Nephron progenitor cell (in vitro differentiated cells): Measurements from ENCODE around the gene TEX13B.

Source experiments
- DNase-seq: peaks from one replicate; pipeline ENCODE4 v3.0.0; 2021
- H3K27ac Mint-ChIP-seq: 2 replicates; pipeline ENCODE4 v1.8.0; 2021; ENCODE audit warnings: mild to moderate bottlenecking, moderate library complexity, mixed read lengths
- H3K27me3 Mint-ChIP-seq: 2 replicates; pipeline ENCODE4 v1.8.0; 2021; ENCODE audit warnings: mild to moderate bottlenecking, low read depth, mixed read lengths; ENCODE audit not compliant: poor library complexity
- H3K36me3 Mint-ChIP-seq: 2 replicates; pipeline ENCODE4 v1.8.0; 2021; ENCODE audit warnings: low read depth, mixed read lengths
- H3K4me1 Mint-ChIP-seq: 2 replicates; pipeline ENCODE4 v1.8.0; 2021; ENCODE audit warnings: mixed read lengths
- H3K4me3 Mint-ChIP-seq: 2 replicates; pipeline ENCODE4 v1.8.0; 2021; ENCODE audit warnings: mild to moderate bottlenecking, moderate library complexity, mixed read lengths
- H3K9me3 Mint-ChIP-seq: 2 replicates; pipeline ENCODE4 v1.8.0; 2021; ENCODE audit warnings: mild to moderate bottlenecking, moderate library complexity, mixed read lengths
- TF ChIP-seq, protein P1 (sequence below): fragments of 200-600 bp; sonication (generic); IDR thresholded peaks from 2 replicates; pipeline ENCODE4 v1.5.0; 2021; ENCODE audit warnings: antibody characterized with exemption

TEX13B gene, protein sequence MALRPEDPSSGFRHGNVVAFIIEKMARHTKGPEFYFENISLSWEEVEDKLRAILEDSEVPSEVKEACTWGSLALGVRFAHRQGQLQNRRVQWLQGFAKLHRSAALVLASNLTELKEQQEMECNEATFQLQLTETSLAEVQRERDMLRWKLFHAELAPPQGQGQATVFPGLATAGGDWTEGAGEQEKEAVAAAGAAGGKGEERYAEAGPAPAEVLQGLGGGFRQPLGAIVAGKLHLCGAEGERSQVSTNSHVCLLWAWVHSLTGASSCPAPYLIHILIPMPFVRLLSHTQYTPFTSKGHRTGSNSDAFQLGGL

DNA sequence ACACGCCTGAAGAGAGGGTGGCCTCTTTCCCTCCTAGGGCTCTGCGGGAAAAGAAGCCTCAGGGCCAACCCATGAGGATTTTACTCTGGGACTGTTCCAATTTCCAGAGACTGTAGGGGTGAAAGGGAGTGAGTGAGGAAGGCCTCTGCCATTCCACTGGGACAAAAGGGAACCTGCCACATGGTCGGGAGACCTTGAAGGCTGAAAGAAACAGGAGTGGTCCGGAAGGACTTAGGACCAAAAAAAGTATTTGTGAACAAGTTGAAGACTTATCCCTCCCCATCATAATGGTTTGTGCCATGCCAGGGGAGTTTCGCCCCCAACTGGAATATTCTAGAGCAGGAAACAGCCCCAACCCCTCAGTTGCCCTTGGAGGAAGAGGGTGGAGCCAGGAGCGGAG lies at the start of gene TEX13B:
Gene TEX13B, minus strand, starts transcription at position 15 of the 400 bp plus-strand sequence. CDS start 243 bp downstream, outside the sequence.
- H3K9me3 Mint-ChIP-seq: peaks cover 22% of the 10 kb centered on the region
- H3K36me3 Mint-ChIP-seq: no peaks in the 10 kb centered on the region
- no peak within 1 kb of the TSS for H3K27ac Mint-ChIP-seq
- H3K4me1 Mint-ChIP-seq: peaks cover 6% of the 10 kb centered on the region
- no peaks in the 10 kb centered on the region for H3K27me3 Mint-ChIP-seq
- no peak for DNase-seq
- H3K4me3 Mint-ChIP-seq: no peak within 1 kb of the TSS
- TF ChIP-seq, protein P1, sequence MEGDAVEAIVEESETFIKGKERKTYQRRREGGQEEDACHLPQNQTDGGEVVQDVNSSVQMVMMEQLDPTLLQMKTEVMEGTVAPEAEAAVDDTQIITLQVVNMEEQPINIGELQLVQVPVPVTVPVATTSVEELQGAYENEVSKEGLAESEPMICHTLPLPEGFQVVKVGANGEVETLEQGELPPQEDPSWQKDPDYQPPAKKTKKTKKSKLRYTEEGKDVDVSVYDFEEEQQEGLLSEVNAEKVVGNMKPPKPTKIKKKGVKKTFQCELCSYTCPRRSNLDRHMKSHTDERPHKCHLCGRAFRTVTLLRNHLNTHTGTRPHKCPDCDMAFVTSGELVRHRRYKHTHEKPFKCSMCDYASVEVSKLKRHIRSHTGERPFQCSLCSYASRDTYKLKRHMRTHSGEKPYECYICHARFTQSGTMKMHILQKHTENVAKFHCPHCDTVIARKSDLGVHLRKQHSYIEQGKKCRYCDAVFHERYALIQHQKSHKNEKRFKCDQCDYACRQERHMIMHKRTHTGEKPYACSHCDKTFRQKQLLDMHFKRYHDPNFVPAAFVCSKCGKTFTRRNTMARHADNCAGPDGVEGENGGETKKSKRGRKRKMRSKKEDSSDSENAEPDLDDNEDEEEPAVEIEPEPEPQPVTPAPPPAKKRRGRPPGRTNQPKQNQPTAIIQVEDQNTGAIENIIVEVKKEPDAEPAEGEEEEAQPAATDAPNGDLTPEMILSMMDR: no peak

DNA sequence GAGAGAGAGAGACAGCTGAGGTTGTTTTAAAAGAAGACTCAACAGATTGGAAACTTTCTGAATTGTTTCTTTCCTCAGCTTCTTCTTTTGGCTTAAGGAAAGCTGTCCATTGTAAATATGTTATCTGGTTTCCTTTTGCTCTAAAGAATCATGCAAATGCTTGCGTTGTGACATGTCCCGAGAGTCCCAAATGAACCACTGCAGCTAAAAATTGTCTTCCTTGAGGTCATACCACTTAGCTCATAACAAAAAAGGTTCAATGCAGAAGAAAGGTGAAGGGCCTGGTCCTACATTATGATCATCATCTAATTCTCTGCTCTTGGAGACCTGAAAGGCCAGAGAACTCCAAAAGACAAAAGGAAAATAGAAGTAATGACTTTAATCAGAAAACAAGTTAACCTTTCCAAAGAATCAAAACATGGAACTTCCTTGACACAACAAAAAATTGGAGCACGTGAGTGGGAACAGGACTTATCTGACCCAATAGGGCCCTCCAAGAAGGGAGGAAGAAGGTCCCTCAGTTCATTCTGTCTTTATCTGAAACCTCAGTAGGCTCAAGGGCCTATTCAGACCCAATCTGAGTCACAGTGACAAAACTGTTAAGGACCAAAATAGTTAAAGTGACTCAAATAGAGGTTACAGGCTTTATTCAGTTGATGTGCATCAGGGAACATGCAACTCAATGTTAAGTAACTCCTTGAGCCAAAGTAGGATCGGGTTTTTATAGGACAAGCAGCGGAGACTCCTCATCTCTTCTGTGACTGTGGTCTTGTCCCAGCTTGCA lies 48.0 kb upstream of the TEX13B start:
- TF ChIP-seq, protein P1: no peak
- Mint-ChIP-seq H3K27me3 (peaks cover 3% of the 10 kb centered on the region), H3K27ac (no peak overlapping the region), H3K4me1 (no peaks in the 10 kb centered on the region), H3K4me3 (no peak overlapping the region), H3K36me3 (no peaks in the 10 kb centered on the region), H3K9me3 (no peaks in the 10 kb centered on the region)
- no peak for DNase-seq

DNA sequence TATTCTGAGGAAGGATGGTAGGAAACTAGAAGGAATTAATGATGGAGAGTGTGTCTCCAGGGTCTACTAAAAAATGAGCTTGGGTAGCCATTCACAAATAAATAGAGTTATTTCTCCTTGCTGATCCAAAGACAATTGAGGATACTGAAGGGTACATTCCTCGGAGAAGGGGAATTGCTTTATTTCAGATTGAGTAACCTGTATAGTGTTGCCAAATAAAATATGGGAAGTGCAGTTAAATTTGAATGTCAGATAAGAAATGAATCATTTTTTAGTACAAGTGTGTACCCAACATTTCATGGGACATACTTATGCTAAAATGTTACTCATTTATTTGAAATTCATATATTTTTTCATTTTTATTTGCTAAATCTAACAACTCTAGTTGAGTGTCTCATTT lies 46.7 kb upstream of the TEX13B start:
- Mint-ChIP-seq H3K4me1 (no peaks in the 10 kb centered on the region), H3K9me3 (no peaks in the 10 kb centered on the region), H3K27me3 (peaks cover 3% of the 10 kb centered on the region), H3K27ac (no peak overlapping the region), H3K4me3 (no peak overlapping the region), H3K36me3 (no peaks in the 10 kb centered on the region)
- TF ChIP-seq, protein P1: no peak
- no peak for DNase-seq

DNA sequence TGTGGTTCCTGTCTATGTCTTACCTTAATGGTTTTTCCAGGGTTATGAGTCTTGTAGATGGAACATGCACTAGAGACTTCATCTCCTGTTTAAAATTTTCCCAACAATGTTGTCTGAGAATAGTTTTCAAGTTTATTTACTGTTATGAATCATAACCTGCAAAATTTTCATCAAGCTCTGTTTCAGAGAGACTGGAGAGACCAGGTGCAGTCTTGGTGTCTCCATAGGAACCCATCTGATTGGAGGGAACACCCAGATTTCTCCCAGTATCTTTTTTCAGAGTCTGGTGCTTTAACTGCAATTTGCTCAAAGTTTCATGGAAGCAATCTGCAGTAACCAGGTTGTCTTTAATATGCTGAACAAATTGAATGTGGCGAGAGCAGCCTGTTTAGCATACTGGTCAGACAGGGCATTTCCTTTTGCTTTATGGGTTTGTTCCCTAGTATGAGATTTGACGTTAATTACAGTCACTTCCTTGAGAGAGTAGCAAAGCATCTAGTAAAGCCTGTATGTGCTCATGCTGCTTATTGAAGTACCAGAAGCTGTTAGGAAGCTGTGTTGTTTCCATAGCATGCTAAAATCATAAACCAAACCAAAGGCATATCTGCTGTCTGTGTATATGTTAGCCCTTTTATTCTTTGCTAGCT lies 43.9 kb upstream of the TEX13B start:
- H3K27ac Mint-ChIP-seq: no peak overlapping the region
- no peaks in the 10 kb centered on the region for H3K36me3 Mint-ChIP-seq
- no peaks in the 10 kb centered on the region for H3K9me3 Mint-ChIP-seq
- H3K27me3 Mint-ChIP-seq: no peaks in the 10 kb centered on the region
- TF ChIP-seq, protein P1: no peak
- H3K4me1 Mint-ChIP-seq: no peaks in the 10 kb centered on the region
- H3K4me3 Mint-ChIP-seq: no peak overlapping the region
- DNase-seq: no peak

DNA sequence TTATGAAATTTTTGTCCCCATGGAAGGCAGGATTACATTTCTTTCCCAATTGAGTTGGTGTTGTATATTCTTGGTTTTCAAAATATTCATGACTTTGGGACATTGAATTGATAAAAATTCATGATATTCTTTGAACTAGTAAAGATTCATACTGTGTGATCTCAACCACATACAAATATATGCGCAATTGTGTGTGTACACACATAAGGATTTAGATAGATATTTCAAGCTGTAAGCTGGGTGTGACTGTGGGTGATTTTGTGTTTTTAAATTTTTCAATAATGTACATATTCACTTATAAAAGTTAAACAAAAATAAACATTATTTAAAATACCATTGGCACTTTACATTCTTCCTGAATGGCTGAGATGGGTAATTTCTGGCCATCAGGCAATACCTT lies 43.2 kb upstream of the TEX13B start:
- Mint-ChIP-seq H3K27ac (no peak overlapping the region), H3K27me3 (no peaks in the 10 kb centered on the region), H3K9me3 (no peaks in the 10 kb centered on the region), H3K4me3 (no peak overlapping the region), H3K4me1 (no peaks in the 10 kb centered on the region), H3K36me3 (no peaks in the 10 kb centered on the region)
- no peak for DNase-seq
- TF ChIP-seq, protein P1: no peak
